ENCODE data around the gene LYSMD3. TPM values are rescaled to one million over a fixed set of nuclear protein-coding genes. Genes with fewer than 3 reads are reported as not detected.

Gene LYSMD3
- total RNA-seq, 1 donor from 2014 or later: 18.4 TPM

- H3K4me1 Mint-ChIP-seq: no peaks in the 10 kb centered on the region
- H3K4me3 Mint-ChIP-seq: no peak overlapping the region
- H3K27ac Mint-ChIP-seq: no peak overlapping the region
- CTCF ChIA-PET: no interaction called here
- no peaks in the 10 kb centered on the region for H3K27me3 Mint-ChIP-seq
- no peaks in the 10 kb centered on the region for H3K9me3 Mint-ChIP-seq
- POLR2A ChIA-PET: no interaction called here
- peaks cover 7% of the 10 kb centered on the region for H3K36me3 Mint-ChIP-seq (ENCODE audit: low read depth)
- intact Hi-C loops (cut with micrococcal nuclease): no loop called here
- TF ChIP-seq CTCF (IDR thresholded peaks at IDR 0.05): no peak
- ATAC-seq (ENCODE audit: low read depth) (no peak), DNase-seq (no peak)
These were observed 18.9 kb downstream of the LYSMD3 start for GRCh38 chr5:90510438-90510837.

GRCh38 chr5:90506221-90506620 lies 23.2 kb downstream of the LYSMD3 start:
- no peak for DNase-seq
- intact Hi-C loops (cut with micrococcal nuclease): no loop called here

GRCh38 chr5:90504743-90505142 lies 24.6 kb downstream of the LYSMD3 start:
- no peak overlapping the region for H3K27ac Mint-ChIP-seq
- no peaks in the 10 kb centered on the region for H3K4me1 Mint-ChIP-seq
- ChIA-PET POLR2A (no interaction called here), CTCF (no interaction called here)
- no peaks in the 10 kb centered on the region for H3K9me3 Mint-ChIP-seq
- no peaks in the 10 kb centered on the region for H3K36me3 Mint-ChIP-seq (ENCODE audit: low read depth)
- intact Hi-C loops (cut with micrococcal nuclease): no loop called here
- ATAC-seq (ENCODE audit: low read depth) (no peak), DNase-seq (no peak)
- no peak for TF ChIP-seq CTCF (IDR thresholded peaks at IDR 0.05)
- no peaks in the 10 kb centered on the region for H3K27me3 Mint-ChIP-seq
- H3K4me3 Mint-ChIP-seq: no peak overlapping the region

More at GRCh38 chr5:90506221-90506620, 23.2 kb downstream of the LYSMD3 start:
- Mint-ChIP-seq H3K4me1 (no peaks in the 10 kb centered on the region), H3K27ac (no peak overlapping the region), H3K9me3 (no peaks in the 10 kb centered on the region), H3K36me3 (ENCODE audit: low read depth) (no peaks in the 10 kb centered on the region), H3K27me3 (no peaks in the 10 kb centered on the region), H3K4me3 (no peak overlapping the region)
- no peak for TF ChIP-seq CTCF (IDR thresholded peaks at IDR 0.05)
- ATAC-seq (ENCODE audit: low read depth): no peak
- POLR2A ChIA-PET: no interaction called here
- CTCF ChIA-PET: no interaction called here

- DNase-seq: no peak
- Mint-ChIP-seq H3K4me1 (no peaks in the 10 kb centered on the region), H3K27ac (no peak overlapping the region), H3K27me3 (no peaks in the 10 kb centered on the region), H3K9me3 (no peaks in the 10 kb centered on the region), H3K4me3 (no peak overlapping the region), H3K36me3 (ENCODE audit: low read depth) (no peaks in the 10 kb centered on the region)
- ATAC-seq (ENCODE audit: low read depth): no peak
- intact Hi-C loops (cut with micrococcal nuclease): no loop called here
- ChIA-PET CTCF (no interaction called here), POLR2A (no interaction called here)
- no peak for TF ChIP-seq CTCF (IDR thresholded peaks at IDR 0.05)
These were observed 25.8 kb downstream of the LYSMD3 start for GRCh38 chr5:90503596-90503995.

- Mint-ChIP-seq H3K27me3 (no peaks in the 10 kb centered on the region), H3K4me1 (no peaks in the 10 kb centered on the region), H3K27ac (no peak overlapping the region), H3K36me3 (ENCODE audit: low read depth) (no peaks in the 10 kb centered on the region), H3K4me3 (no peak overlapping the region), H3K9me3 (peaks cover 4% of the 10 kb centered on the region)
- no peak for DNase-seq
- no peak for ATAC-seq (ENCODE audit: low read depth)
- CTCF ChIA-PET: no interaction called here
- TF ChIP-seq CTCF (IDR thresholded peaks at IDR 0.05): no peak
- POLR2A ChIA-PET: no interaction called here
- intact Hi-C loops (cut with micrococcal nuclease): no loop called here
These were observed 34.2 kb downstream of the LYSMD3 start for GRCh38 chr5:90495146-90495545.

All from activated B cell treated with CpG ODN at 0.5 μM for 24 hours (primary cell).